GM12891 (cell line): ENCODE data around the gene CEND1.

Source experiments
- PAX5 ChIP-seq: IDR thresholded peaks from 2 replicates; pipeline ENCODE4 v1.6.1; 2011; ENCODE audit warnings: low read length, moderate library complexity, mild to moderate bottlenecking; ENCODE audit not compliant: insufficient read depth, severe bottlenecking
- POLR2A ChIP-seq: IDR thresholded peaks from 2 replicates; pipeline ENCODE4 v1.6.1; 2011; ENCODE audit warnings: low read depth, low read length, control low read depth
- POLR2AphosphoS5 ChIP-seq: IDR thresholded peaks from 2 replicates; pipeline ENCODE4 v1.6.1; 2011; ENCODE audit warnings: low read depth, low read length, control low read depth
- POU2F2 ChIP-seq: IDR thresholded peaks from 2 replicates; pipeline ENCODE4 v1.6.1; 2011; ENCODE audit warnings: low read depth, mild to moderate bottlenecking, control low read depth, low read length, moderate library complexity
- SPI1 ChIP-seq: IDR thresholded peaks from 2 replicates; pipeline ENCODE4 v1.6.1; 2011; ENCODE audit warnings: low read depth, low read length, control low read depth
- TAF1 ChIP-seq: IDR thresholded peaks from 2 replicates; pipeline ENCODE4 v1.6.1; 2011; ENCODE audit warnings: low read depth, low read length, control low read depth

GRCh38 chr11:800473-800872 is 10.6 kb upstream of the CEND1 start:
- TF ChIP-seq TAF1 (no peak), POLR2A (no peak), SPI1 (no peak), POLR2AphosphoS5 (no peak), POU2F2 (no peak), PAX5 (no peak)
